ENCODE results near the gene PPDPF.

- TF ChIP-seq CTCF (IDR thresholded peaks at IDR 0.05) (no peak), EZH2 (IDR thresholded peaks at IDR 0.05; ENCODE audit: borderline replicate concordance, insufficient read depth, low read depth, low read length, poor library complexity, severe bottlenecking) (no peak)
Measured at GRCh38 chr20:63549019-63549418, 28.5 kb downstream of the PPDPF start.

Data from B cell (primary cell).